Upper lobe of left lung (tissue), 4 donors: ENCODE measurements around the gene UPK1A.

Experiments
- EP300 ChIP-seq, 4 donors: sonication (generic); formaldehyde crosslinking; IDR thresholded peaks; one replicate each; pipeline ENCODE4 v1.5.1; 2017; ENCODE audit warnings: antibody characterized with exemption in 4 of 4, control low read depth in 2 of 4
- POLR2A ChIP-seq, 4 donors: fragments of 450-650 bp; IDR thresholded peaks; one replicate each; pipeline ENCODE4 v1.5.1; 2016 to 2017; ENCODE audit warnings: antibody characterized with exemption in 4 of 4, mild to moderate bottlenecking in 2 of 4
- POLR2AphosphoS5 ChIP-seq, 2 donors: sonication (generic); formaldehyde crosslinking; IDR thresholded peaks; one replicate each; pipeline ENCODE4 v1.5.1; 2017; ENCODE audit warnings: antibody characterized with exemption in 2 of 2
- TF ChIP-seq, protein P1 (sequence below), 6 experiments: fragments of 450-650 bp in 4 of 6; fragments of 200-600 bp in 2 of 6; sonication (generic) in 2 of 6; IDR thresholded peaks; one replicate each; pipeline ENCODE4 v1.5.1; 2016 to 2019; ENCODE audit warnings: antibody characterized with exemption in 6 of 6

DNA sequence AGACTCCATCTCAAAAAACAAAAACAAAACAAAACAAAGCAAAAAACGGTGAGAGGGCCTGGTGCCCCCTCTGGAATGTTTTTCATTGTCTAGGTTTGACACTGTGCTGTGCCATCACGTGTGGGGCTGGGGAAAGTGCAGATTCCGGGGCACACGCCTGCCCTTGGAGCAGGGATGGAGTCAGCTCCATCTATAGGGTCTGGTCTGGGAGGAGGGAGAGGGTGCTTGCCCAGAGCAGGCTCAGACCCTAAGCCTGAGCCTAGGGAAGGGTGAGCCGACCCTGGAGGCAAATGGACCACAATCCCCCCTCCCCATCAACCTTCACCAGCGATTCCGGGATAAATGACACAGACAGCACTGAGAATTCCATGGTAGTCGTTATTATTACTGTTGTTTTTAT, 27.1 kb downstream of the UPK1A start:
- TF ChIP-seq, protein P1, sequence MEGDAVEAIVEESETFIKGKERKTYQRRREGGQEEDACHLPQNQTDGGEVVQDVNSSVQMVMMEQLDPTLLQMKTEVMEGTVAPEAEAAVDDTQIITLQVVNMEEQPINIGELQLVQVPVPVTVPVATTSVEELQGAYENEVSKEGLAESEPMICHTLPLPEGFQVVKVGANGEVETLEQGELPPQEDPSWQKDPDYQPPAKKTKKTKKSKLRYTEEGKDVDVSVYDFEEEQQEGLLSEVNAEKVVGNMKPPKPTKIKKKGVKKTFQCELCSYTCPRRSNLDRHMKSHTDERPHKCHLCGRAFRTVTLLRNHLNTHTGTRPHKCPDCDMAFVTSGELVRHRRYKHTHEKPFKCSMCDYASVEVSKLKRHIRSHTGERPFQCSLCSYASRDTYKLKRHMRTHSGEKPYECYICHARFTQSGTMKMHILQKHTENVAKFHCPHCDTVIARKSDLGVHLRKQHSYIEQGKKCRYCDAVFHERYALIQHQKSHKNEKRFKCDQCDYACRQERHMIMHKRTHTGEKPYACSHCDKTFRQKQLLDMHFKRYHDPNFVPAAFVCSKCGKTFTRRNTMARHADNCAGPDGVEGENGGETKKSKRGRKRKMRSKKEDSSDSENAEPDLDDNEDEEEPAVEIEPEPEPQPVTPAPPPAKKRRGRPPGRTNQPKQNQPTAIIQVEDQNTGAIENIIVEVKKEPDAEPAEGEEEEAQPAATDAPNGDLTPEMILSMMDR (IDR thresholded peaks at IDR 0.05): no peak
- TF ChIP-seq POLR2A (IDR thresholded peaks at IDR 0.05): no peak
- TF ChIP-seq EP300 (IDR thresholded peaks at IDR 0.05): no peak
- no peak for TF ChIP-seq POLR2AphosphoS5 (IDR thresholded peaks at IDR 0.05)
